ENCODE results near the gene TRIM13. TPM values are rescaled to one million over a fixed set of nuclear protein-coding genes. Genes with fewer than 3 reads are reported as not detected.
A peak's percentile ranks its signal among the peaks of the same experiment; 100 is the strongest.

TRIM13 gene
- total RNA-seq, 1 donor from 2014 or later: 26.4 TPM

DNA sequence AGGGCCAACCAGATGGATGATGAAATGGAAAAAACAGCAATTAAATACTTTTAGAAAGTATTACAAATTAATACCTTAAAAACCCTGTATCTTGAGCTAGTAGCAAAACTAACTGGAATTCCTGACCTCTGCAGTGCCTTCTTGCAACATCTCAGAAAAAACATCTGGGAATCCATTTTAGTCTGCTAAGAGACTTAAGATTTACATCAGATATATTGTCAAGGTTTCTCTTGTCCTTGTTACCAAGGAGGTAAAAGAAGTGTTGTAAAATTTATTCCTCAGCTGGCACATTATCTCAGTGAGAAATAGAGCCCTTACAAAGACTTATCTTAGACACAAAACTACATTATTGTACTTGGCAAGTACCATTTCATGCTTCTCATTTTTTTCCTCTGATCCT is 36.9 kb downstream of the TRIM13 start:
- TF ChIP-seq EZH2 (IDR thresholded peaks at IDR 0.05; ENCODE audit: insufficient read depth, low read length): no peak
- TF ChIP-seq, protein P1, sequence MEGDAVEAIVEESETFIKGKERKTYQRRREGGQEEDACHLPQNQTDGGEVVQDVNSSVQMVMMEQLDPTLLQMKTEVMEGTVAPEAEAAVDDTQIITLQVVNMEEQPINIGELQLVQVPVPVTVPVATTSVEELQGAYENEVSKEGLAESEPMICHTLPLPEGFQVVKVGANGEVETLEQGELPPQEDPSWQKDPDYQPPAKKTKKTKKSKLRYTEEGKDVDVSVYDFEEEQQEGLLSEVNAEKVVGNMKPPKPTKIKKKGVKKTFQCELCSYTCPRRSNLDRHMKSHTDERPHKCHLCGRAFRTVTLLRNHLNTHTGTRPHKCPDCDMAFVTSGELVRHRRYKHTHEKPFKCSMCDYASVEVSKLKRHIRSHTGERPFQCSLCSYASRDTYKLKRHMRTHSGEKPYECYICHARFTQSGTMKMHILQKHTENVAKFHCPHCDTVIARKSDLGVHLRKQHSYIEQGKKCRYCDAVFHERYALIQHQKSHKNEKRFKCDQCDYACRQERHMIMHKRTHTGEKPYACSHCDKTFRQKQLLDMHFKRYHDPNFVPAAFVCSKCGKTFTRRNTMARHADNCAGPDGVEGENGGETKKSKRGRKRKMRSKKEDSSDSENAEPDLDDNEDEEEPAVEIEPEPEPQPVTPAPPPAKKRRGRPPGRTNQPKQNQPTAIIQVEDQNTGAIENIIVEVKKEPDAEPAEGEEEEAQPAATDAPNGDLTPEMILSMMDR (IDR thresholded peaks at IDR 0.05; ENCODE audit: insufficient read depth, low read depth, low read length): no peak
- Histone ChIP-seq H3K36me3 (ENCODE audit: insufficient read depth, low read length) (no peaks in the 10 kb centered on the region), H2AFZ (ENCODE audit: low read depth, low read length) (no peak overlapping the region), H3K4me2 (ENCODE audit: low read length) (no peak overlapping the region), H3K79me2 (ENCODE audit: insufficient read depth, low read length) (no peaks in the 10 kb centered on the region), H3K9ac (ENCODE audit: low read length) (no peak overlapping the region), H3K9me3 (ENCODE audit: insufficient read depth, low read depth, low read length) (no peaks in the 10 kb centered on the region), H4K20me1 (ENCODE audit: insufficient read depth, low read length) (no peaks in the 10 kb centered on the region), H3K4me3 (ENCODE audit: insufficient read depth, low read depth, low read length) (no peak overlapping the region), H3K27ac (ENCODE audit: low read depth, low read length) (no peak overlapping the region), H3K27me3 (ENCODE audit: insufficient read depth, low read length) (no peaks in the 10 kb centered on the region), H3K4me1 (ENCODE audit: insufficient read depth, low read length) (peaks cover 5% of the 10 kb centered on the region)
- Mint-ChIP-seq H3K9me3 (ENCODE audit: unreplicated experiment) (no peaks in the 10 kb centered on the region), H3K27ac (ENCODE audit: unreplicated experiment) (no peak overlapping the region), H3K36me3 (ENCODE audit: low read depth, unreplicated experiment) (no peaks in the 10 kb centered on the region), H3K4me1 (ENCODE audit: low read depth, unreplicated experiment) (peaks cover 6% of the 10 kb centered on the region), H3K4me3 (ENCODE audit: unreplicated experiment) (no peak overlapping the region), H3K27me3 (ENCODE audit: low read depth, unreplicated experiment) (no peaks in the 10 kb centered on the region)
- no peak for FAIRE-seq
- peak; percentile 39 for DNase-seq (ENCODE audit: low read depth)

DNA sequence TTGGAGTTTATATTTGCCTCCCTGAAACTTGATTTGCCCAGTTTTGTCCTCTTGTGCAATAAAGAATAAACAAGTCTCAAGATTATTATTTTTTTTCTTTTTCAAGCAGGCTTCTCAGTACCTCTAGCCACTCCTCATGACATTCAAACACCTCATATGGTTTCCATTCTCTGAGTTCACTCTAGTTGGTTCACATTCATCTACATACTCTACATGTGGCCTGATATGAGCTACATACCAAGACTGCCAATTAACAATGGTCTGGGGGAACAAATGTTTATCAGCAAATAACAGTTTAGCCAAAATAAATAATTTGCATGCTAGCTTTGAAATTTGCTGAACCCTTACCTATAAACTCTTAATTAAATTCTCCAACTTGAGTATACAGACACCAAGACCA is 40.9 kb downstream of the TRIM13 start:
- peaks cover 2% of the 10 kb centered on the region for H3K36me3 Mint-ChIP-seq (ENCODE audit: low read depth, unreplicated experiment)
- no peaks in the 10 kb centered on the region for H3K27me3 ChIP-seq (ENCODE audit: insufficient read depth, low read length)
- TF ChIP-seq, protein P1 (IDR thresholded peaks at IDR 0.05; ENCODE audit: insufficient read depth, low read depth, low read length): no peak
- TF ChIP-seq EZH2 (IDR thresholded peaks at IDR 0.05; ENCODE audit: insufficient read depth, low read length): no peak
- H3K27ac ChIP-seq (ENCODE audit: low read depth, low read length): no peak overlapping the region
- H3K9ac ChIP-seq (ENCODE audit: low read length): no peak overlapping the region
- peaks cover 5% of the 10 kb centered on the region for H3K4me1 ChIP-seq (ENCODE audit: insufficient read depth, low read length)
- no peak overlapping the region for H3K4me3 Mint-ChIP-seq (ENCODE audit: unreplicated experiment)
- peaks cover 5% of the 10 kb centered on the region for H3K36me3 ChIP-seq (ENCODE audit: insufficient read depth, low read length)
- no peaks in the 10 kb centered on the region for H3K9me3 Mint-ChIP-seq (ENCODE audit: unreplicated experiment)
- H2AFZ ChIP-seq (ENCODE audit: low read depth, low read length): no peak overlapping the region
- no peak for DNase-seq (ENCODE audit: low read depth)
- no peaks in the 10 kb centered on the region for H3K79me2 ChIP-seq (ENCODE audit: insufficient read depth, low read length)
- FAIRE-seq: no peak
- H3K4me1 Mint-ChIP-seq (ENCODE audit: low read depth, unreplicated experiment): peaks cover 6% of the 10 kb centered on the region
- no peak overlapping the region for H3K4me3 ChIP-seq (ENCODE audit: insufficient read depth, low read depth, low read length)
- no peak overlapping the region for H3K4me2 ChIP-seq (ENCODE audit: low read length)
- no peaks in the 10 kb centered on the region for H3K27me3 Mint-ChIP-seq (ENCODE audit: low read depth, unreplicated experiment)
- no peaks in the 10 kb centered on the region for H3K9me3 ChIP-seq (ENCODE audit: insufficient read depth, low read depth, low read length)
- no peaks in the 10 kb centered on the region for H4K20me1 ChIP-seq (ENCODE audit: insufficient read depth, low read length)
- H3K27ac Mint-ChIP-seq (ENCODE audit: unreplicated experiment): no peak overlapping the region

DNA sequence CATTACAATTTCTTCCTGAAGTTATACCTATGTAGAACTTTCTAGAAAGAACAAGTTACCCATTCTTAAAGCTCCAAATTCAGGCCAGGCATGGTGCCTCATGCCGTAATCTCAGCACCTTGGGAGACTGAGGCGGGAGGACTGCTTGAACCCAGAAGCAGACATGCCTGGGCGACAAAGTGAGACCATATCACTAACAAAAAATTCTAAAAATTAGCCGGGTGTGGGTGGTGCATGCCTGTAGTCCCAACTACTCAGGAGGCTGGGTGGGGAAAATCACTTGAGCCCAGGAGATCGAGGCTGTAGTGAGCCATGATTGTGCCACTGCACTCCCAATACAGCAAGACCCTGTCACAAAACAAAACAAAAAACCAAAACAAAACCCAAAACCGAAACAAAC is 41.4 kb downstream of the TRIM13 start:
- H3K27ac Mint-ChIP-seq (ENCODE audit: unreplicated experiment): no peak overlapping the region
- TF ChIP-seq, protein P1 (IDR thresholded peaks at IDR 0.05; ENCODE audit: insufficient read depth, low read depth, low read length): no peak
- no peak for TF ChIP-seq EZH2 (IDR thresholded peaks at IDR 0.05; ENCODE audit: insufficient read depth, low read length)
- no peak for FAIRE-seq

More for the DNA sequence above, 41.4 kb downstream of the TRIM13 start:
- H3K27ac ChIP-seq (ENCODE audit: low read depth, low read length): no peak overlapping the region
- H3K4me3 ChIP-seq (ENCODE audit: insufficient read depth, low read depth, low read length): no peak overlapping the region
- H2AFZ ChIP-seq (ENCODE audit: low read depth, low read length): no peak overlapping the region
- H3K4me1 Mint-ChIP-seq (ENCODE audit: low read depth, unreplicated experiment): peaks cover 5% of the 10 kb centered on the region
- no peaks in the 10 kb centered on the region for H3K27me3 ChIP-seq (ENCODE audit: insufficient read depth, low read length)
- H3K9me3 Mint-ChIP-seq (ENCODE audit: unreplicated experiment): no peaks in the 10 kb centered on the region
- no peak for DNase-seq (ENCODE audit: low read depth)
- H4K20me1 ChIP-seq (ENCODE audit: insufficient read depth, low read length): no peaks in the 10 kb centered on the region
- no peak overlapping the region for H3K4me2 ChIP-seq (ENCODE audit: low read length)
- H3K4me3 Mint-ChIP-seq (ENCODE audit: unreplicated experiment): no peak overlapping the region
- H3K9ac ChIP-seq (ENCODE audit: low read length): no peak overlapping the region
- H3K36me3 ChIP-seq (ENCODE audit: insufficient read depth, low read length): peaks cover 8% of the 10 kb centered on the region
- H3K27me3 Mint-ChIP-seq (ENCODE audit: low read depth, unreplicated experiment): no peaks in the 10 kb centered on the region
- peaks cover 2% of the 10 kb centered on the region for H3K36me3 Mint-ChIP-seq (ENCODE audit: low read depth, unreplicated experiment)
- H3K79me2 ChIP-seq (ENCODE audit: insufficient read depth, low read length): no peaks in the 10 kb centered on the region
- peaks cover 5% of the 10 kb centered on the region for H3K4me1 ChIP-seq (ENCODE audit: insufficient read depth, low read length)
- no peaks in the 10 kb centered on the region for H3K9me3 ChIP-seq (ENCODE audit: insufficient read depth, low read depth, low read length)

Measured in astrocyte (in vitro differentiated cells and primary cell).